MM.1S (cell line): ENCODE data around the gene ALG11.
"Not testable (repeated sequence)": the region's sequence is repeated elsewhere in the genome, so short reads cannot be mapped to it uniquely, and the experiment has no call there.

ENCODE experiments used
- DNase-seq: peaks from one replicate; pipeline ENCODE4 v3.0.0-alpha.2; 2015
- H2AFZ ChIP-seq: fragments of 300-600 bp; sonication (generic); 2 replicates; pipeline ENCODE4 v1.6.0; 2016; ENCODE audit warnings: antibody characterized with exemption, low read length
- H3F3A ChIP-seq: fragments of 300-600 bp; sonication (generic); 2 replicates; pipeline ENCODE4 v1.6.1; 2016; ENCODE audit warnings: mild to moderate bottlenecking, antibody characterized with exemption, low read length, moderate library complexity, mixed read lengths; ENCODE audit not compliant: insufficient read depth
- H3K27ac ChIP-seq: fragments of 300-600 bp; sonication (generic); 2 replicates; pipeline ENCODE4 v1.5.1; 2016; ENCODE audit warnings: mild to moderate bottlenecking, low read length
- H3K27me3 ChIP-seq: fragments of 300-600 bp; sonication (generic); replicated peaks from 2 replicates; pipeline ENCODE4 v1.6.0; 2016; ENCODE audit warnings: low read length; ENCODE audit not compliant: insufficient read depth
- H3K36me3 ChIP-seq: fragments of 300-600 bp; sonication (generic); replicated peaks from 2 replicates; pipeline ENCODE4 v1.6.1; 2016; ENCODE audit warnings: mild to moderate bottlenecking, low read length, mixed read lengths; ENCODE audit not compliant: insufficient read depth
- H3K4me1 ChIP-seq: fragments of 300-600 bp; sonication (generic); 2 replicates; pipeline ENCODE4 v1.6.1; 2016; ENCODE audit warnings: low read length, mixed read lengths
- H3K4me2 ChIP-seq: fragments of 300-600 bp; sonication (generic); 2 replicates; pipeline ENCODE4 v1.6.0; 2016; ENCODE audit warnings: low read depth, low read length
- H3K4me3 ChIP-seq: fragments of 300-600 bp; sonication (generic); 2 replicates; pipeline ENCODE4 v1.5.1; 2016; ENCODE audit warnings: low read length, mixed read lengths
- H3K79me2 ChIP-seq: fragments of 300-600 bp; sonication (generic); 2 replicates; pipeline ENCODE4 v1.6.1; 2016; ENCODE audit warnings: mixed run types, low read length, mixed read lengths
- H3K9ac ChIP-seq: fragments of 300-600 bp; sonication (generic); 2 replicates; pipeline ENCODE4 v1.6.1; 2016; ENCODE audit warnings: low read length, mixed read lengths
- H3K9me2 ChIP-seq: fragments of 300-600 bp; sonication (generic); replicated peaks from 2 replicates; pipeline ENCODE4 v1.6.1; 2016; ENCODE audit warnings: mild to moderate bottlenecking, low read length, mixed read lengths; ENCODE audit not compliant: insufficient read depth
- H3K9me3 ChIP-seq: fragments of 300-600 bp; sonication (generic); replicated peaks from 2 replicates; pipeline ENCODE4 v1.6.1; 2016; ENCODE audit warnings: mild to moderate bottlenecking, low read length, mixed read lengths; ENCODE audit not compliant: insufficient read depth
- H4K20me1 ChIP-seq: fragments of 300-600 bp; sonication (generic); 2 replicates; pipeline ENCODE4 v1.6.1; 2016; ENCODE audit warnings: mild to moderate bottlenecking, low read length, moderate library complexity, mixed read lengths; ENCODE audit not compliant: insufficient read depth
- EZH2 ChIP-seq: fragments of 300-600 bp; sonication (generic); optimal IDR thresholded peaks from 2 replicates; pipeline ENCODE3; 2017; ENCODE audit warnings: low read depth, mild to moderate bottlenecking, antibody characterized with exemption, low read length, mixed read lengths
- EZH2phosphoT487 ChIP-seq: fragments of 300-600 bp; sonication (generic); IDR thresholded peaks from 2 replicates; pipeline ENCODE4 v1.6.1; 2018; ENCODE audit warnings: antibody characterized with exemption, low read length
- TF ChIP-seq, protein P1 (sequence below): fragments of 300-600 bp; sonication (generic); IDR thresholded peaks from 2 replicates; pipeline ENCODE4 v1.5.1; 2016; ENCODE audit warnings: antibody characterized with exemption, low read length, mixed read lengths

Gene ALG11

DNA sequence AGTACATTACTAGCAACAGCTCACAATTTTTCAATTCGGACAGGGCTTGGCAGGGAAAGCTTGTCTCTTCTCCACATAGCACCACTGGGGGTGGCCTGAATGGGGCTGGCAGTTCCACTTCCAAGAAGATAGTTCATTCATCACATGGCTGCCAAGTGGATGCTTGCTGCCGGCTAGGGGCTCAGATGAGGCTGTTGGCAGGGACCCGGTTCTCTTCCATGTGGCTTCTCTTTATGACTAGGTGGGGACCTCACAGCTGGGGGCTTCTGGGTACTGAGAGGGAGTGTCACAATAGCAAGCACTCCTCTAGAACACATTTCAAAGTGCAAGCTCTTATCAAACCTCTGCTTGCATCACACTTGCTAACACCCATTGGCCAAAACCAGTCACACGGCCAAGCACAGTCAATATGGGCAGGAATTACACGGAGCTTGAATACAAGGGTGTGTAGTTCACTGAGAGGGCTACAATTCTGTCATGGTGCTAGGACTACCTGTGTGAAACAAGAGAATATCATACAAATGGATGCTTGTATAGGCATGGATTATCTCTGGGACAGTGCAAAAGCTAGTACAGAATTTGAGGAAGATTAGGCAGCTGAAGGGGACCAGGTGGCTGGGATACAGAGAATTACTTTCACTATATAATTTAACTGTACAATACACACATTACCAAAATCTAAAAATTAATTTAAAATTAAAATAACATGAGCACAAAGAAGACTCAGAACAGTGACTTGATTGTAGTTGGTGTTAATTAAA, 33.2 kb upstream of the ALG11 start:
- DNase-seq, result no peak
- Histone ChIP-seq H3K79me2 (no peaks in the 10 kb centered on the region), H4K20me1 (no peaks in the 10 kb centered on the region), H3K27me3 (no peaks in the 10 kb centered on the region), H3K9ac (no peak overlapping the region), H3K9me3 (no peaks in the 10 kb centered on the region), H3F3A (no peaks in the 10 kb centered on the region), H3K4me1 (no peaks in the 10 kb centered on the region), H3K4me2 (no peak overlapping the region), H3K36me3 (no peaks in the 10 kb centered on the region), H3K4me3 (no peak overlapping the region), H3K27ac (no peak overlapping the region), H3K9me2 (no peaks in the 10 kb centered on the region), H2AFZ (no peak overlapping the region)
- TF ChIP-seq, protein P1, sequence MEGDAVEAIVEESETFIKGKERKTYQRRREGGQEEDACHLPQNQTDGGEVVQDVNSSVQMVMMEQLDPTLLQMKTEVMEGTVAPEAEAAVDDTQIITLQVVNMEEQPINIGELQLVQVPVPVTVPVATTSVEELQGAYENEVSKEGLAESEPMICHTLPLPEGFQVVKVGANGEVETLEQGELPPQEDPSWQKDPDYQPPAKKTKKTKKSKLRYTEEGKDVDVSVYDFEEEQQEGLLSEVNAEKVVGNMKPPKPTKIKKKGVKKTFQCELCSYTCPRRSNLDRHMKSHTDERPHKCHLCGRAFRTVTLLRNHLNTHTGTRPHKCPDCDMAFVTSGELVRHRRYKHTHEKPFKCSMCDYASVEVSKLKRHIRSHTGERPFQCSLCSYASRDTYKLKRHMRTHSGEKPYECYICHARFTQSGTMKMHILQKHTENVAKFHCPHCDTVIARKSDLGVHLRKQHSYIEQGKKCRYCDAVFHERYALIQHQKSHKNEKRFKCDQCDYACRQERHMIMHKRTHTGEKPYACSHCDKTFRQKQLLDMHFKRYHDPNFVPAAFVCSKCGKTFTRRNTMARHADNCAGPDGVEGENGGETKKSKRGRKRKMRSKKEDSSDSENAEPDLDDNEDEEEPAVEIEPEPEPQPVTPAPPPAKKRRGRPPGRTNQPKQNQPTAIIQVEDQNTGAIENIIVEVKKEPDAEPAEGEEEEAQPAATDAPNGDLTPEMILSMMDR, result no peak
- TF ChIP-seq EZH2phosphoT487 (no peak), EZH2 (no peak)

DNA sequence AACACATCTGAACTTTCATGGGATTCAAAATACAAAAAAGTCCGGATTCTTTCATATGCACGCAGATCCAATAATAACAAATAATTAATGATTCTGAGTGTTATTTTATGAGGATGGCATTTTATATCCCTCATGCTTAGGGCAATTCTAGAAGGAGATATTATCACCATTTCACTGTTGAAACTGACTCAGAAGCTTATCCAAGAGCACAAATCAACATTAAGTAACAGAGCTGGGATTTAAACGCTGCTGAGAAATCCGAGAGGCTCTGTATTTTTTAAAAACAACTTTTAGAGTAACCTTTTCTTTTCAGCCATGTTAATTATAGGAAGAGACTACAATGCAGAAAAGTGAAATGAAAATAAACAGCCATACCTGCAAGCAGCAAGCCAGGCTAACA, 31.3 kb upstream of the ALG11 start:
- H3K4me1 ChIP-seq, result no peaks in the 10 kb centered on the region
- no peak overlapping the region for H2AFZ ChIP-seq
- H3K9me3 ChIP-seq, result no peaks in the 10 kb centered on the region
- no peak for TF ChIP-seq EZH2phosphoT487
- TF ChIP-seq EZH2, result no peak
- TF ChIP-seq, protein P1, result no peak
- no peak overlapping the region for H3K9ac ChIP-seq
- H4K20me1 ChIP-seq, result no peaks in the 10 kb centered on the region
- no peak overlapping the region for H3K4me3 ChIP-seq
- H3K4me2 ChIP-seq, result no peak overlapping the region
- no peak overlapping the region for H3K27ac ChIP-seq
- no peaks in the 10 kb centered on the region for H3K79me2 ChIP-seq
- H3K36me3 ChIP-seq, result no peaks in the 10 kb centered on the region
- no peaks in the 10 kb centered on the region for H3K27me3 ChIP-seq
- H3F3A ChIP-seq, result no peaks in the 10 kb centered on the region
- H3K9me2 ChIP-seq, result no peaks in the 10 kb centered on the region
- no peak for DNase-seq

DNA sequence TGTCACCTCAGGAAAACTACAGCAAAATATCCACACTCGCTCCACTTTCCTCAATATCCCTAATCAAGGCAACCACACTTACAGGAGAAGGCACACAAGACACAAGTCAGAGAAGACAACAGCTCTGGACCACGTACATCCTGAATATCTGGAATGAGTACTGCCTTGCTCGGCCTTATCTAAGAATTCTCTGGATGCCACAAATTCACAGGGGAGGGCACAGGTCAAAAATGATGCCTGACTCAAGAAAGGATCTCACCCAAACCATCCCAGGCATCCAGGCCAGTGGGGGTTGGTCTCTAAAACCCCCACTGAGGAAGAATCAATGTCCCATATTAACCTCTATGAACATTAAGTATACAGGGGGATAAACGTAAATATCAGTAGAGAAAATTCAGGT, 30.8 kb upstream of the ALG11 start:
- no peak overlapping the region for H3K4me3 ChIP-seq
- no peak overlapping the region for H3K4me2 ChIP-seq
- no peaks in the 10 kb centered on the region for H3K4me1 ChIP-seq
- no peak overlapping the region for H2AFZ ChIP-seq
- H3K79me2 ChIP-seq, result no peaks in the 10 kb centered on the region
- H3K27me3 ChIP-seq, result no peaks in the 10 kb centered on the region
- H3F3A ChIP-seq, result no peaks in the 10 kb centered on the region
- no peaks in the 10 kb centered on the region for H3K36me3 ChIP-seq
- no peaks in the 10 kb centered on the region for H3K9me2 ChIP-seq
- DNase-seq, result no peak
- TF ChIP-seq EZH2 (no peak), EZH2phosphoT487 (no peak)
- TF ChIP-seq, protein P1, result no peak
- no peaks in the 10 kb centered on the region for H3K9me3 ChIP-seq
- no peak overlapping the region for H3K9ac ChIP-seq
- H4K20me1 ChIP-seq, result no peaks in the 10 kb centered on the region
- no peak overlapping the region for H3K27ac ChIP-seq

DNA sequence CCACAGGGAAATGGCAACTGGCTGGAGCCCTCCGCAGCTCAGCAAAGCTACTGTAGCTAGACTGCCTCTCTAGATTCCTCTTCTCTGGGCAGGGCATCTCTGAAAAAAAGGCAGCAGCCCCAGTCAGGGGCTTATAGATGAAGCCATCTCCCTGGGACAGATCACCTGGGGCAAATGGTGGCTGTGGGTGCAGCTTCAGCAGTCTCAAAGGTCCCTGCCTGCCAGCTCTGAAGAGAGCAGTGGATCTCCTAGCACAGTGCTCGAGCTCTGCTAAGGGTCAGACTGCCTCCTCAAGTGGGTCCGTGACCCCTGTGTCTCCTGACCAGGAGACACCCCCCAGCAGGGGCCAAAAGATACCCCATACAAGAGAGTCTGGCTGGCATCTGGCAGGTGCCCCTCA, 28.9 kb upstream of the ALG11 start:
- not testable (repeated sequence) for H3K27me3 ChIP-seq, H3K79me2 ChIP-seq, DNase-seq, H3K36me3 ChIP-seq, H4K20me1 ChIP-seq, H3K9me2 ChIP-seq, H3K4me1 ChIP-seq, H3K4me3 ChIP-seq, H3F3A ChIP-seq, H3K4me2 ChIP-seq, H3K27ac ChIP-seq, H3K9ac ChIP-seq, H3K9me3 ChIP-seq, H2AFZ ChIP-seq

DNA sequence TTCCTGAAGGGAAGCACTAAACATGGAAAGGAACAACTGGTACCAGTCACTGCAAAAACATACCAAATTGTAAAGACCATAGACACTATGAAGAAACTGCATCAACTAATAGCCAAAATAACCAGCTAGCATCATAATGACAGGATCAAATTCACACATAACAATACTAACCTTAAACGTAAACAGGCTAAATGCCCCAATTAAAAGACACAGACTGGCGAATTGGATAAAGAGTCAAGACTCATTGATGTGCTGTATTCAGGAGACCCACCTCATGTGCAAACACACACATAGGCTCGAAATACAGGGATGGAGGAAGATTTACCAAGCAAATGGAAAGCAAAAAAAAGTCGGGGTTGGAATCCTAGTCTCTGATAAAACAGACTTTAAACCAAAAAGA, 27.3 kb upstream of the ALG11 start:
- not testable (repeated sequence) for H2AFZ ChIP-seq, DNase-seq, H3K36me3 ChIP-seq, H4K20me1 ChIP-seq, H3K4me3 ChIP-seq, H3K79me2 ChIP-seq, H3K9me2 ChIP-seq, H3K9ac ChIP-seq, H3F3A ChIP-seq, H3K4me2 ChIP-seq, H3K9me3 ChIP-seq, H3K27ac ChIP-seq, H3K4me1 ChIP-seq, H3K27me3 ChIP-seq
